Skeletal muscle satellite cell (primary cell): Measurements from ENCODE around the gene UNC13D.
A peak's percentile ranks its signal among the peaks of the same experiment; 100 is the strongest.

Experiments
- H3K27me3 ChIP-seq: 2 replicates; pipeline ENCODE4 v1.7.0; 2013; ENCODE audit warnings: low read length; ENCODE audit not compliant: control insufficient read depth, insufficient read depth
- H3K36me3 ChIP-seq: 2 replicates; pipeline ENCODE4 v1.7.0; 2013; ENCODE audit warnings: mild to moderate bottlenecking, control low read depth, low read length; ENCODE audit not compliant: insufficient read depth
- H3K4me1 ChIP-seq: 2 replicates; pipeline ENCODE4 v1.7.0; 2013; ENCODE audit warnings: low read length; ENCODE audit not compliant: control insufficient read depth, insufficient read depth
- H3K4me2 ChIP-seq: 2 replicates; pipeline ENCODE4 v1.7.0; 2013; ENCODE audit warnings: mild to moderate bottlenecking, low read length
- H3K4me3 ChIP-seq: 2 replicates; pipeline ENCODE4 v1.7.0; 2013; ENCODE audit warnings: low read length
- H3K9ac ChIP-seq: 2 replicates; pipeline ENCODE4 v1.7.0; 2013; ENCODE audit warnings: mild to moderate bottlenecking, low read depth, low read length, moderate library complexity
- H3K9me3 ChIP-seq: replicated peaks from 2 replicates; pipeline ENCODE4 v1.7.0; 2013; ENCODE audit warnings: mild to moderate bottlenecking, control low read depth, low read length

Gene UNC13D

GRCh38 chr17:75820094-75821080, 23.8 kb downstream of the UNC13D start:
- H3K4me1 ChIP-seq, result peaks cover under 1% of the 10 kb centered on the region
- H3K4me2 ChIP-seq, result no peak overlapping the region
- peaks cover 52% of the 10 kb centered on the region for H3K36me3 ChIP-seq
- no peak overlapping the region for H3K9ac ChIP-seq
- H3K4me3 ChIP-seq, result no peak overlapping the region
- H3K27me3 ChIP-seq, result no peaks in the 10 kb centered on the region
- H3K9me3 ChIP-seq, result no peaks in the 10 kb centered on the region

DNA sequence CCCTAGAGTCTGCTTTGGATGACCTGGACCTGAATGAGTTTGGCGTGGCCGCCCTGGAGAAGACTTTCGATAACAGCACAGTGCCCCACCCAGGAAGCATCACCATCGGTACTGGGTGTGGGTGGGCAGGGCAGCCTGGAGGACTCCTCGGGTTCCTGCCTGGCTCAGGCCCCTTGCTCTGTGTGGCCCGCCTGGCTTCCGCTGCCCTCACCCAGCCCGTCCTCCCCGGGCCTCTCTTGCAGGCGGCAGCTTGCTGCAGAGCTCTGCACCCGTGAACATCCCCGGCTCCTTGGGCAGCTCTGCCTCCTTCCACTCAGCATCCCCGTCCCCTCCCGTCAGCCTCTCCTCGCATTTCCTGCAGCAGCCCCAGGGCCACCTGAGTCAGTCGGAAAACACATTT, 24.5 kb downstream of the UNC13D start:
- Histone ChIP-seq H3K9me3 (no peaks in the 10 kb centered on the region), H3K4me1 (peaks cover 7% of the 10 kb centered on the region), H3K4me2 (no peak overlapping the region), H3K36me3 (peaks cover 54% of the 10 kb centered on the region), H3K4me3 (no peak overlapping the region), H3K27me3 (no peaks in the 10 kb centered on the region), H3K9ac (no peak overlapping the region)

DNA sequence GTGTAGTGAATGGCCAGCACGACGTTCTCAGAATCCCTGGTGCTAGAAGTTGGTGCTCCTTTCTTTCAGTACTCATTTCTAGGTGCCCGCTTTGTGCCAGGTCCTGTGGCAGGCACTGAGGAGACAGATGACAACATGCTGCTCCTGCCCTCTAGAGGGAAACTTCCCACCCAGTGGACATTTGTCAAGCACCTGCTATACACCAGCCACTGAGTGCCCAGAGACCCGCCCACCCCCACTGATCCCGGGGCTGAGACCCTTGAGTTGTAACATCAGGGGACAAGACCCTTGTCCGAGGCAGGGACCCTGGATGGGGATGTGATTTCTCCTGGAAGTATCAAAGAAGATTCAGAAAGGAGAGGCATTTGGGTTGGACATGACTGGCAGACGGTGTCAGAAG, 25.1 kb downstream of the UNC13D start:
- Histone ChIP-seq H3K36me3 (peaks cover 58% of the 10 kb centered on the region), H3K9me3 (no peaks in the 10 kb centered on the region), H3K4me2 (no peak overlapping the region), H3K4me3 (no peak overlapping the region), H3K4me1 (peaks cover 10% of the 10 kb centered on the region), H3K27me3 (no peaks in the 10 kb centered on the region), H3K9ac (no peak overlapping the region)

- Histone ChIP-seq H3K9me3 (no peaks in the 10 kb centered on the region), H3K4me3 (no peak overlapping the region), H3K9ac (no peak overlapping the region), H3K27me3 (no peaks in the 10 kb centered on the region), H3K36me3 (peaks cover 56% of the 10 kb centered on the region), H3K4me1 (peaks cover 10% of the 10 kb centered on the region), H3K4me2 (no peak overlapping the region)
Measured at GRCh38 chr17:75818326-75818885, 25.8 kb downstream of the UNC13D start.

DNA sequence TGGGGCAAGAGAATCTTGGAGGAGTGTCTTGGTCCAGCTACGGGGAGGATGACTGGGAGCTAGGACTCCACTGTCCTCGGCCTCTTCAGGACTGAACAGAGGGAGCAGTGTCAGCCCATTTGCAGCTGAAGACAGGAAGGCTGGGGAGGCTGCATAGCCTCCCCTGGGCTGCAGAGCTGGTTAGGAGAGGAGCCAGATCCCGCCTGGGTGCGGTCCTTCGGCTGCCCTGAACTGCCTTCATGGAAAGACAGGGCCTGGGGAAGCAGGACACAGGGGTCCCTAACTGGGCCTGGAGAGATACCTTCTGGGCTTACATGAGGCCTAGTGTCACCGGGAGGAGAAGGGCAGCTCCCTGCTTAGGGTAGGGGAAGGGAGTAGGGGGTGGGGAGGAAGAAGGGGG, 26.6 kb downstream of the UNC13D start:
- H3K27me3 ChIP-seq, result no peaks in the 10 kb centered on the region
- peaks cover 58% of the 10 kb centered on the region for H3K36me3 ChIP-seq
- H3K4me2 ChIP-seq, result no peak overlapping the region
- no peaks in the 10 kb centered on the region for H3K9me3 ChIP-seq
- peaks cover 10% of the 10 kb centered on the region for H3K4me1 ChIP-seq
- H3K4me3 ChIP-seq, result no peak overlapping the region
- H3K9ac ChIP-seq, result no peak overlapping the region

DNA sequence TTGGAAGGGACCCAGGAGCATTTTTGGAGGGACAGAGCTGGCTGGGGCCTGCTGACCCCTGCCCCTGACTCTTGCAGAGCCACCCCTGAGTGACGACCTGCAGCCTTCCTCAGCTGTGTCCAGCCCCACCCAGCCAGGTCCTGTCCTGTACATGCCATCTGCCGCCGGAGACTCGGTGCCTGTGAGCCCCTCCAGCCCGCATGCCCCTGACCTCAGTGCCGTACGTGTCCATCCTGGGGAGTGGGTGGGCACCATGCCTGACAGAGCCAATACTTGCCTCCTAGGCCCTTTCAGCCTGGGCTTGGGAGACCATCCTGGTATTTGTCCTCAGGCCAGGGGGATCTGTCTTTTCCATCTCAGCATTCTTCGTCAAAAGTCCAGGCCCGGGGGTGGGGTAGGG, 27.5 kb downstream of the UNC13D start:
- no peak overlapping the region for H3K9ac ChIP-seq
- no peaks in the 10 kb centered on the region for H3K9me3 ChIP-seq
- no peak overlapping the region for H3K4me2 ChIP-seq
- H3K4me3 ChIP-seq, result no peak overlapping the region
- H3K27me3 ChIP-seq, result no peaks in the 10 kb centered on the region
- peaks cover 60% of the 10 kb centered on the region for H3K36me3 ChIP-seq
- H3K4me1 ChIP-seq, result peaks cover 10% of the 10 kb centered on the region

- no peaks in the 10 kb centered on the region for H3K9me3 ChIP-seq
- H3K4me2 ChIP-seq, result no peak overlapping the region
- H3K27me3 ChIP-seq, result no peaks in the 10 kb centered on the region
- H3K4me3 ChIP-seq, result no peak overlapping the region
- H3K9ac ChIP-seq, result peak overlapping the region; percentile 22
- peaks cover 56% of the 10 kb centered on the region for H3K36me3 ChIP-seq
- peaks cover 10% of the 10 kb centered on the region for H3K4me1 ChIP-seq
Measured at GRCh38 chr17:75815399-75815798, 28.8 kb downstream of the UNC13D start.

GRCh38 chr17:75814900-75815373, 29.3 kb downstream of the UNC13D start:
- Histone ChIP-seq H3K9me3 (no peaks in the 10 kb centered on the region), H3K4me3 (no peak overlapping the region), H3K4me2 (peak overlapping the region; percentile 12), H3K27me3 (no peaks in the 10 kb centered on the region), H3K9ac (peak overlapping the region; percentile 22), H3K4me1 (peaks cover 15% of the 10 kb centered on the region), H3K36me3 (peaks cover 55% of the 10 kb centered on the region)

DNA sequence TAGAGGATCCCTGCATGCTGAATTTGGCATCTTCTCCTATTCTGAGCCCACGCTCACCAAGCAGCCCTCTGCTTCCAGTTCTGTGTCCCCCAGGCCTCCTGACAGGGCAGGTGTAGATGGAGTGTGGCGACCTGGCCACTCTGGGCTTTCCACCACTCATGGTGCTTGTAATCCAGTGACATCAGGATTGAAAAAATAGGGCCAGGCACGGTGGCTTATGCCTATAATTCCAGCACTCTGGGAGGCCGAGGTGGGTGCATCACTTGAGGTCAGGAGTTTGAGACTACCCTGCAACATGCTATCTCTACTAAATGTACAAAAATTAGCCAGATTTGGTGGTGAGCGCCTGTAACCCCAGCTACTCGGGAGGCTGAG, 30.2 kb downstream of the UNC13D start:
- no peak overlapping the region for H3K9ac ChIP-seq
- peaks cover 24% of the 10 kb centered on the region for H3K4me1 ChIP-seq
- peaks cover 49% of the 10 kb centered on the region for H3K36me3 ChIP-seq
- no peaks in the 10 kb centered on the region for H3K9me3 ChIP-seq
- no peak overlapping the region for H3K4me3 ChIP-seq
- H3K27me3 ChIP-seq, result no peaks in the 10 kb centered on the region
- no peak overlapping the region for H3K4me2 ChIP-seq

- Histone ChIP-seq H3K9me3 (no peaks in the 10 kb centered on the region), H3K36me3 (peaks cover 43% of the 10 kb centered on the region), H3K4me1 (peaks cover 29% of the 10 kb centered on the region), H3K4me2 (no peak overlapping the region), H3K4me3 (no peak overlapping the region), H3K27me3 (no peaks in the 10 kb centered on the region), H3K9ac (no peak overlapping the region)
Measured at GRCh38 chr17:75813081-75814020, 30.9 kb downstream of the UNC13D start.
